HepG2 (cell line): ENCODE measurements around the gene EAF1. TPM values are rescaled to one million over a fixed set of nuclear protein-coding genes. Genes with fewer than 3 reads are reported as not detected.

Source experiments
- ATAC-seq: fragments of 200-7000 bp; cut with Tn5 transposase; 3 replicates; pipeline ENCODE4 v1.9.1; 2020; ENCODE audit warnings: mild to moderate bottlenecking, moderate library complexity
- BruUV-seq: library from RNA; stranded (reverse); fragments of 400-500 nt; replicated peaks from 2 replicates; lab custom pipeline; 2021; lab: Mats Ljungman, UMichigan
- CTCF ChIA-PET: fragments of 300-600 bp; formaldehyde crosslinking; extraction: SDS; loops from one replicate; lab custom pipeline; 2021; ENCODE audit warnings: low total read pairs, inconsistent platforms, low intra/inter-chr PET ratio; lab: Yijun Ruan, JAX
- POLR2A ChIA-PET: fragments of 350-600 bp; sonication (Branson Sonifier 250); formaldehyde crosslinking; loops from one replicate; lab custom pipeline; 2020; ENCODE audit warnings: antibody characterized with exemption, inconsistent platforms; lab: Yijun Ruan, JAX
- DNase-seq: peaks from one replicate; pipeline ENCODE4 v3.0.0-alpha.2; 2015; ENCODE audit warnings: low spot score
- FAIRE-seq: peaks from 3 replicates; lab custom pipeline; 2011; peaks lifted over from hg19 to GRCh38; lab: Jason Lieb, UNC
- H2AFZ ChIP-seq: one replicate; pipeline ENCODE4 v1.6.1; 2011; ENCODE audit warnings: low read length, inconsistent platforms
- H3K27ac ChIP-seq: fragments of 300-600 bp; 3 replicates; pipeline ENCODE4 v1.8.0; 2011; ENCODE audit warnings: mixed run types, mild to moderate bottlenecking, mixed read lengths, low read length, inconsistent platforms; ENCODE audit not compliant: insufficient read depth; ENCODE audit errors: extremely low read length
- H3K27me3 ChIP-seq, 2 experiments: fragments of 200-600 bp in 1 of 2; 2 replicates in 1 of 2; 3 replicates in 1 of 2; pipeline versions ENCODE4 v1.6.0 to v1.8.0; 2011; ENCODE audit warnings: low read length in 2 of 2, mild to moderate bottlenecking in 2 of 2, moderate library complexity in 2 of 2, inconsistent platforms in 1 of 2; ENCODE audit not compliant: insufficient read depth in 2 of 2, control insufficient read depth in 1 of 2
- H3K36me3 ChIP-seq, 2 experiments: fragments of 200-600 bp in 1 of 2; replicated peaks in 1 of 2; 2 replicates in 1 of 2; 3 replicates in 1 of 2; pipeline versions ENCODE4 v1.5.1 to v1.8.0; 2011; ENCODE audit warnings: low read length in 2 of 2, inconsistent platforms in 1 of 2; ENCODE audit not compliant: insufficient read depth in 2 of 2, control insufficient read depth in 1 of 2
- H3K4me1 ChIP-seq: 2 replicates; pipeline ENCODE4 v1.5.1; 2012; ENCODE audit warnings: low read length, inconsistent platforms; ENCODE audit not compliant: insufficient read depth
- H3K4me2 ChIP-seq: 2 replicates; pipeline ENCODE4 v1.6.0; 2011; ENCODE audit warnings: low read depth, low read length, inconsistent platforms
- H3K4me3 ChIP-seq, 3 experiments: fragments of 200-600 bp in 1 of 3; sonication (generic), shearing (Covaris generic) in 1 of 3; replicated peaks in 1 of 3; 2 replicates each; pipeline ENCODE4 v1.5.1; 2011 to 2016; ENCODE audit warnings: low read length in 3 of 3, inconsistent platforms in 2 of 3, low read depth in 2 of 3, mild to moderate bottlenecking in 2 of 3, control low read depth in 1 of 3, mixed read lengths in 1 of 3; ENCODE audit not compliant: insufficient read depth in 1 of 3
- H3K79me2 ChIP-seq: one replicate; pipeline ENCODE4 v1.6.1; 2011; ENCODE audit warnings: low read length, inconsistent platforms; ENCODE audit not compliant: insufficient read depth
- H3K9ac ChIP-seq: 2 replicates; pipeline ENCODE4 v1.6.0; 2011; ENCODE audit warnings: mild to moderate bottlenecking, low read depth, low read length, inconsistent platforms; ENCODE audit not compliant: insufficient read depth
- H3K9me3 ChIP-seq: 2 replicates; pipeline ENCODE4 v1.5.1; 2012; ENCODE audit warnings: mild to moderate bottlenecking, low read length
- H4K20me1 ChIP-seq: 2 replicates; pipeline ENCODE4 v1.6.0; 2011; ENCODE audit warnings: inconsistent platforms, mild to moderate bottlenecking, low read length, moderate library complexity; ENCODE audit not compliant: insufficient read depth
- ATF6 ChIP-seq: sonication (generic); formaldehyde crosslinking; conservative IDR thresholded peaks from 2 replicates; pipeline ENCODE4 v1.4.0; 2020; ENCODE audit warnings: missing genetic modification reagents
- CEBPG ChIP-seq: IDR thresholded peaks from 2 replicates; pipeline ENCODE4 v1.6.1; 2016
- FOXC1 ChIP-seq: sonication (generic); formaldehyde crosslinking; IDR thresholded peaks from 2 replicates; pipeline ENCODE4 v1.8.0; 2022; ENCODE audit warnings: mild to moderate bottlenecking, missing genetic modification reagents, borderline replicate concordance
- FOXK2 ChIP-seq: fragments of 450-650 bp; IDR thresholded peaks from 2 replicates; pipeline ENCODE4 v1.6.1; 2016
- KDM4B ChIP-seq: sonication (generic); formaldehyde crosslinking; IDR thresholded peaks from 2 replicates; pipeline ENCODE4 v1.4.0; 2020; ENCODE audit warnings: missing genetic modification reagents
- NKX3-1 ChIP-seq: sonication (generic); formaldehyde crosslinking; IDR thresholded peaks from 2 replicates; pipeline ENCODE4 v1.5.0; 2020; ENCODE audit warnings: missing genetic modification reagents
- ZFP91 ChIP-seq: sonication (generic); formaldehyde crosslinking; IDR thresholded peaks from 2 replicates; pipeline ENCODE4 v1.9.0; 2022; ENCODE audit warnings: missing genetic modification reagents, mild to moderate bottlenecking, borderline replicate concordance
- ZNF10 ChIP-seq: sonication (generic); formaldehyde crosslinking; IDR thresholded peaks from 2 replicates; pipeline ENCODE4 v1.4.0; 2020; ENCODE audit warnings: mild to moderate bottlenecking, low read depth, missing genetic modification reagents, borderline replicate concordance
- ZNF468 ChIP-seq: sonication (generic); formaldehyde crosslinking; IDR thresholded peaks from 2 replicates; pipeline ENCODE4 v1.8.0; 2022; ENCODE audit warnings: mild to moderate bottlenecking, moderate library complexity, missing genetic modification reagents
- ZNF574 ChIP-seq: sonication (generic); formaldehyde crosslinking; IDR thresholded peaks from 2 replicates; pipeline ENCODE4 v1.4.0; 2020; ENCODE audit warnings: missing genetic modification reagents
- WGBS: methylation state at CpG from one replicate; pipeline ENCODE4 v1.1.6; 2017; ENCODE audit warnings: low lambda C conversion rate; 5-methylcytosine and 5-hydroxymethylcytosine counted together
- in situ Hi-C: cut with HindIII; loops from 2 replicates; pipeline ENCODE4 v1.10.0; 2017; ENCODE audit warnings: low pct_unique_long_range_greater_than_20kb; ENCODE audit not compliant: extremely low pct_ligation_motif_present
- intact Hi-C: fragments of 100-400 bp; cut with micrococcal nuclease; formaldehyde crosslinking; loops from one replicate; pipeline ENCODE4 v1.10.0; 2022; ENCODE audit not compliant: unreplicated experiment
- polyA plus RNA-seq, 8 experiments: library from polyadenylated mRNA; depleted of rRNA in 3 of 8; stranded (reverse) in 7 of 8; unstranded in 1 of 8; fragments of >200 nt; fragmentation: Illumina TruSeq in 4 of 8; extraction: Trizol in 4 of 8; gene quantifications; 2 replicates each; pipeline versions ENCODE4 v1.2.1 to v1.2.3, GENCODE V29; 2011 to 2016; ENCODE audit warnings: low read depth in 4 of 8, missing spikeins in 1 of 8, mixed read lengths in 1 of 8; ENCODE audit not compliant: insufficient read depth in 1 of 8
- total RNA-seq, 5 experiments: library from RNA; depleted of rRNA; stranded (reverse); fragments of >200 nt; fragmentation: Illumina TruSeq; extraction: Trizol; gene quantifications; 2 replicates each; pipeline ENCODE4 v1.2.3, GENCODE V29; 2016; ENCODE audit warnings: low read depth in 1 of 5
- TF ChIP-seq, protein P1 (sequence below): sonication (generic); formaldehyde crosslinking; IDR thresholded peaks from 2 replicates; pipeline ENCODE4 v1.9.0; 2021; ENCODE audit warnings: missing genetic modification reagents, mild to moderate bottlenecking, borderline replicate concordance
- TF ChIP-seq, protein P2 (sequence below): sonication (generic); formaldehyde crosslinking; conservative IDR thresholded peaks from 2 replicates; pipeline ENCODE4 v1.5.0; 2020; ENCODE audit warnings: missing genetic modification reagents

Gene EAF1
- total and polyA plus RNA-seq, 2 of the 13 experiments (the other 11 are each of a cell fraction or from before 2014, with no cell fraction given): 8.1 to 30.0 TPM

DNA sequence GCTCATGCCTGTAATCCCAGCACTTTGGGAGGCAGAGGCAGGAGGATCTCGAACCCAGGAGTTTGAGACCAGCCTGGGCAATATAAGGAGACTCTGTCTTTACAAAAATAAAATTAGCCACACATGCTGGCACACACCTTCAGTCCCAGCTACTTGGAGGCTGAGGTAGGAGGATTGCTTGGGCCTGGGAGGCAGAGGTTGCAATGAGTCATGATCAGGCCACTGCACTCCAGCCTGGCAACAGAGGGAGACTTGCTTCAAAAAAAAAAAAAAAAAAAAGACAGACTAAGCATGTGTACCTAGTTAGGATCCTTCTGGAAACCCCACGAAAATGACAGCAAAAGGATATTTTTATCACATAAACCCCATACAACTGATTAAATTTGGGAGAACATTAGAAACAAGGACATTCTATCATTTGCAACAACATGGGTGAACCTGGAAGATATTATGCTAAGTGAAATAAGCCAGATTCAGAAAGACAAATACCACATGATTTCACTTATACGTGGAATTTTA, 44.9 kb upstream of the EAF1 start (continued):
- no peak for TF ChIP-seq ZNF10 (CRISPR knock-in tag)
- no peak for TF ChIP-seq ZNF574 (CRISPR knock-in tag)
- TF ChIP-seq FOXK2: no peak
- TF ChIP-seq, all 625 proteins: peak for 0

GRCh38 chr3:15384510-15385237, 42.7 kb upstream of the EAF1 start:
- Histone ChIP-seq H3K4me3 (no peak overlapping the region), H3K27me3 (no peaks in the 10 kb centered on the region), H4K20me1 (no peaks in the 10 kb centered on the region), H3K79me2 (no peaks in the 10 kb centered on the region), H2AFZ (no peak overlapping the region), H3K36me3 (no peaks in the 10 kb centered on the region), H3K9ac (no peak overlapping the region), H3K27ac (no peak overlapping the region), H3K4me1 (0 out of 2 replicates have a peak, but pooled peaks cover 5% of the 10 kb centered on the region), H3K4me2 (no peak overlapping the region), H3K9me3 (no peaks in the 10 kb centered on the region; the same call in 1 of the 2 replicates)
- 72% methylated on average over 4 of the region's 4 CpGs for WGBS
- POLR2A ChIA-PET: no interaction called here
- intact Hi-C loops (no loop called here), in situ Hi-C loops (loop anchor here (10.0 kb wide), 1 partner anchor 270 kb away; no protein-coding TSS in a partner anchor)
- FAIRE-seq (no peak), ATAC-seq (no peak), DNase-seq (no peak)
- CTCF ChIA-PET: no interaction called here
- no TSS peak for BruUV-seq
- TF ChIP-seq ATF6 (CRISPR knock-in tag) (no peak), CEBPG (no peak), ZNF468 (CRISPR knock-in tag) (no peak), FOXC1 (CRISPR knock-in tag) (no peak), KDM4B (CRISPR knock-in tag) (no peak), ZFP91 (CRISPR knock-in tag) (no peak), NKX3-1 (CRISPR knock-in tag) (no peak)
- TF ChIP-seq, protein P1, sequence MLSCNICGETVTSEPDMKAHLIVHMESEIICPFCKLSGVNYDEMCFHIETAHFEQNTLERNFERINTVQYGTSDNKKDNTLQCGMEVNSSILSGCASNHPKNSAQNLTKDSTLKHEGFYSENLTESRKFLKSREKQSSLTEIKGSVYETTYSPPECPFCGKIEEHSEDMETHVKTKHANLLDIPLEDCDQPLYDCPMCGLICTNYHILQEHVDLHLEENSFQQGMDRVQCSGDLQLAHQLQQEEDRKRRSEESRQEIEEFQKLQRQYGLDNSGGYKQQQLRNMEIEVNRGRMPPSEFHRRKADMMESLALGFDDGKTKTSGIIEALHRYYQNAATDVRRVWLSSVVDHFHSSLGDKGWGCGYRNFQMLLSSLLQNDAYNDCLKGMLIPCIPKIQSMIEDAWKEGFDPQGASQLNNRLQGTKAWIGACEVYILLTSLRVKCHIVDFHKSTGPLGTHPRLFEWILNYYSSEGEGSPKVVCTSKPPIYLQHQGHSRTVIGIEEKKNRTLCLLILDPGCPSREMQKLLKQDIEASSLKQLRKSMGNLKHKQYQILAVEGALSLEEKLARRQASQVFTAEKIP (CRISPR knock-in tag): no peak
- TF ChIP-seq, protein P2, sequence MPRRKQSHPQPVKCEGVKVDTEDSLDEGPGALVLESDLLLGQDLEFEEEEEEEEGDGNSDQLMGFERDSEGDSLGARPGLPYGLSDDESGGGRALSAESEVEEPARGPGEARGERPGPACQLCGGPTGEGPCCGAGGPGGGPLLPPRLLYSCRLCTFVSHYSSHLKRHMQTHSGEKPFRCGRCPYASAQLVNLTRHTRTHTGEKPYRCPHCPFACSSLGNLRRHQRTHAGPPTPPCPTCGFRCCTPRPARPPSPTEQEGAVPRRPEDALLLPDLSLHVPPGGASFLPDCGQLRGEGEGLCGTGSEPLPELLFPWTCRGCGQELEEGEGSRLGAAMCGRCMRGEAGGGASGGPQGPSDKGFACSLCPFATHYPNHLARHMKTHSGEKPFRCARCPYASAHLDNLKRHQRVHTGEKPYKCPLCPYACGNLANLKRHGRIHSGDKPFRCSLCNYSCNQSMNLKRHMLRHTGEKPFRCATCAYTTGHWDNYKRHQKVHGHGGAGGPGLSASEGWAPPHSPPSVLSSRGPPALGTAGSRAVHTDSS (CRISPR knock-in tag): no peak
